ENCODE data around the gene CYP26A1.

Gene CYP26A1, protein sequence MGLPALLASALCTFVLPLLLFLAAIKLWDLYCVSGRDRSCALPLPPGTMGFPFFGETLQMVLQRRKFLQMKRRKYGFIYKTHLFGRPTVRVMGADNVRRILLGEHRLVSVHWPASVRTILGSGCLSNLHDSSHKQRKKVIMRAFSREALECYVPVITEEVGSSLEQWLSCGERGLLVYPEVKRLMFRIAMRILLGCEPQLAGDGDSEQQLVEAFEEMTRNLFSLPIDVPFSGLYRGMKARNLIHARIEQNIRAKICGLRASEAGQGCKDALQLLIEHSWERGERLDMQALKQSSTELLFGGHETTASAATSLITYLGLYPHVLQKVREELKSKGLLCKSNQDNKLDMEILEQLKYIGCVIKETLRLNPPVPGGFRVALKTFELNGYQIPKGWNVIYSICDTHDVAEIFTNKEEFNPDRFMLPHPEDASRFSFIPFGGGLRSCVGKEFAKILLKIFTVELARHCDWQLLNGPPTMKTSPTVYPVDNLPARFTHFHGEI

GRCh38 chr10:93073539-93074146 is at the start of gene CYP26A1:
CYP26A1 (plus strand) TSS chr10:93073893; CDS start chr10:93073935, 42 bp downstream.
- DNase-seq = no peak

DNA sequence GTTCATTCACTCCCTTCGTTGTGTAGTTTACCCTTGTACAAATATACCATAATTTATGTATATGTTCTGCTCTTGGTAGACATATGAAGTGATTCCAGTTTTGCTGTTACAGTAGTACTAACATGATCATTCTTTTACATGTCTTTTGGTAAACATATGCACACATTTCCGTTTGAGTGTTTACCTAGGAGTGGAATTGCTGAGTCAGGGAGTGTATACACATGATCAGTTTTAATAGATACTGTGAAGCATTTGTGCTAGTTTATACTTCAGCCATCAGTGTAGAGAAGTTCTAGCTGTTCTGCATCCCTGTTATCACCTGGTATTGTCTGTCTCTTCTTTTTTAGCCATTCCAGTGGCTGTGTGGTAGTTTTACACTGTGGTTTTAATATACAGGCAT is 47.6 kb upstream of the CYP26A1 start:
- DNase-seq = no peak

DNA sequence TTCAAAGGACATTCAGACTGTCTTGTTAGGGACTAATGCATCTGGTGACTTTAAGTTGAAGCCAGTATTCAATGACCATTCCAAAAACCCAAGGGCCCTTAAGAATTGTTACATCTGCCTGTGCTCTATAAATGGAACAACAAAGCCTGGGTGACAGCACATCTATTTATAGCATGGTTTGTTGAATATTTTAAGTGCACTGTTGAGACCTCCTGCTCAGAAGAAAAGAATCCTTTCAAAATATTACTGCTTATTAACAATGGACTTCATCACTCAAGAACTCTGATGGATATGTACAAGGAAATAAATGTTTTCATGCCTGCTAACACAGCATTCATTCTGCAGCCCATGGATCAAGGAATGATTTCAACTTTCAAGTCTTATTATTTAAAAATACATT is 46.2 kb upstream of the CYP26A1 start:
- DNase-seq = no peak

DNA sequence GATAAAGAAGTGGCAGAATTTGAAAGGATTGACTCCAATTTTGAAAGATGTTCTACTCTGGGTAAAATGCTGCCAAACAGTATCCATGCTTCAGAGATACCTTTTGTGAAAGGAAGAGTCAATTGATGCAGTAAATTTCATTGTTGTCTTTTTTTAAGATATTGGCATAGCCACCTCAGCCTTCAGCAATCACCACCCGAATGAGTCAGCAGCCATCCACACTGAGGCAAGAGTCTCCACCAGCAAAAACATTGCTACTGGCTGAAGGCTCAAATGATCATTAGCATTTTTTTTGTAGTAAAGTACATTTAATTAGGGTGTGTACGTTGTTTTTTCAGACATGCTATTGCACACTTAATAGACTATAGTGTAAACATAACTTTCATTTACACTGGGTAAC is 44.8 kb upstream of the CYP26A1 start:
- no peak for DNase-seq

GRCh38 chr10:93030409-93030808 is 43.3 kb upstream of the CYP26A1 start:
- no peak for DNase-seq

- no peak for DNase-seq
These were observed 41.4 kb upstream of the CYP26A1 start for GRCh38 chr10:93032105-93032808.

GRCh38 chr10:93032809-93033137 is 40.9 kb upstream of the CYP26A1 start:
- DNase-seq = no peak

- DNase-seq = no peak
These were observed 39.3 kb upstream of the CYP26A1 start for GRCh38 chr10:93034426-93034825.

DNA sequence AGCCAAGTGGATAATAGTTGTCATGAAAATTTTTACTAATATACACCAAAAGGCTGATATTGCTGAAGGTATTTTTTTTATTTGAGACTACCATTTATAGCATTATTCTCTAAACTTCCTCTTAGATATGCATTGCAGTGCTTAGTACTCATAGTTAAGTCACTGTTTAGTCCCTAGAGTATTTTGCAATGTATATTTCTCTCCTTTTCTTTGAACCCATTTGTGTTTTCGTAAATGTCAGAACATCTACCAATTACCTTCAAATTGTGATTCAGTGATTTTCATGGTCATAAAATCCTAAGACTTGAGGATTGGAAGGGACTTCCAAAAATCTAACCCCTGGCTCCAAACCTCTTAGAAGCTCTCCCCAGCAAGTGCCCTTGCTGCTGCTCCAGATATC is 34.6 kb upstream of the CYP26A1 start:
- no peak for DNase-seq

DNA sequence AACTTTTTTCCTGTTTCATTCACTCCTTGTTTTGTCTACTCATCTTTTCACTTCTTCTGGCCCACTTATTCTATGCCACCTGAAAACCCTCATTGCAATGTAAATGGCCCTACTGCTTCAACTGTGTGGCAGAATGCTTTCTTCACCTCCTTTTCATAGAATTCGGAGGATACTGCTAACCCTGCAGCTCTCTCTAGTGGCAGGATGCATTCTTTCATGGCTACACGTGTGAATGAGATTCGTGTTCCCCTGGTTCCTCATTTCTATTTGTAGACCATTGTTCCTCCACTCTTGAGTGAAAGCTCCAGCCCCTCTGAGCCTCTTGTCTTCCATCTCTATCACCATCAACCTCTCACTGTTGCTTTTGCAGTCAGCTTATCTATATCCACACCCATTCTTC is 34.0 kb upstream of the CYP26A1 start:
- DNase-seq = no peak

- DNase-seq = no peak
These were observed 19.2 kb upstream of the CYP26A1 start for GRCh38 chr10:93054486-93054885.

DNA sequence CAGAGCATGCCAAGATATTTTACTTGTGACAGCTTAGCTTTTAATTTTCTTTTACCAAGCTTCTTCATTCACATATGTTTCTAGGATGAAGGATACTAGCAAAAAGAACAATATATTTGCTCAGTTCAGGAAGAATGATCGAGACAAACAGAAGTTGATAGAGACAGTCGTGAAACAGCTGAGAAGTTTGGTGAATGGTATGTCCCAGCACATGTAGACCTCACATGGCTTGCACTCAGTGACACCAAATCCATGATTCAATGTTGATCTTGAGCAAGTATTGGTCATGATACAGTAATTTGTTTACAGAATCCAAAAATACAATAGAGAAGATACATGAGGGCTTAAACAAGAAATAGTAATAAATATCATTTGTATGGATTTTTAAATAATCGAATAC is 15.6 kb upstream of the CYP26A1 start:
- no peak for DNase-seq

GRCh38 chr10:93059975-93060886 is 13.5 kb upstream of the CYP26A1 start, which contains the start of gene CYP26C1:
CYP26C1 (plus strand) TSS chr10:93060798; CDS start chr10:93061264, 466 bp downstream.
- no peak for DNase-seq

- DNase-seq = no peak
These were observed 12.7 kb upstream of the CYP26A1 start for GRCh38 chr10:93060887-93061593.

- no peak for DNase-seq
These were observed 11.8 kb upstream of the CYP26A1 start for GRCh38 chr10:93061594-93062513.

DNA sequence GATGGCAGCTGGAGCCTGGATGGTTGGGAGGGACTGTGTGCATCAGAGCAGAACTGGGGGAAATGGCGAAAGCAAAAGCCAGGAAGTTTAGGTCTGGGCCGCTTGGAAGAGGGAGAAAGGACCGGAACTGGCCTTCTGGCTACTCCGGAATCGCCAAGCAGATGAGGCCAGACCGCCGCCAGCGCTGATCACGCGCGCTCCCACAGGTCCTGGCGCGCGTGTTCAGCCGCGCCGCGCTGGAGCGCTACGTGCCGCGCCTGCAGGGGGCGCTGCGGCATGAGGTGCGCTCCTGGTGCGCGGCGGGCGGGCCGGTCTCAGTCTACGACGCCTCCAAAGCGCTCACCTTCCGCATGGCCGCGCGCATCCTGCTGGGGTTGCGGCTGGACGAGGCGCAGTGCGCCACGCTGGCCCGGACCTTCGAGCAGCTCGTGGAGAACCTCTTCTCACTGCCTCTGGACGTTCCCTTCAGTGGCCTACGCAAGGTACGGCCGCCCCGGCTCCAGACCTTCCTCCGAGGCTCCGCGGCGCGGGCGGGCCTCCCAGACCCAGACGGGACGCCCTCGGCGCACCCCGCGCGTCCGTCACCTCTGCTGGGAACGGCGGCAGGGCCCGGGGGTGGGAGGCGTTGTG is 11.1 kb upstream of the CYP26A1 start:
- no peak for DNase-seq

- no peak for DNase-seq
These were observed 10.3 kb upstream of the CYP26A1 start for GRCh38 chr10:93063144-93063976.

- no peak for DNase-seq
These were observed 9.6 kb upstream of the CYP26A1 start for GRCh38 chr10:93063977-93064660.

Data from activated naive CD4-positive, alpha-beta T cell (primary cell).